ENCODE measurements around the gene TNPO1. TPM values are rescaled to one million over a fixed set of nuclear protein-coding genes. Genes with fewer than 3 reads are reported as not detected.

TNPO1 gene
- total and polyA plus RNA-seq, 2 experiments from 2014 or later, result 53.5 to 128 TPM

- Histone ChIP-seq H3K4me2 (no peak overlapping the region), H3K4me3 (no peak overlapping the region), H3K27me3 (no peaks in the 10 kb centered on the region), H3K4me1 (ENCODE audit: insufficient read depth) (no peaks in the 10 kb centered on the region), H3K27ac (no peak overlapping the region), H3K79me2 (peaks cover 28% of the 10 kb centered on the region), H3K9me2 (replicated peaks; ENCODE audit: insufficient read depth) (no peaks in the 10 kb centered on the region), H2AFZ (no peak overlapping the region), H4K20me1 (ENCODE audit: insufficient read depth, poor library complexity, severe bottlenecking) (no peaks in the 10 kb centered on the region), H3K9me3 (ENCODE audit: low read depth) (no peaks in the 10 kb centered on the region), H3K36me3 (replicated peaks; ENCODE audit: insufficient read depth, low read depth) (no peaks in the 10 kb centered on the region)
- no peak for DNase-seq (ENCODE audit: low spot score)
- WGBS (ENCODE audit: low lambda C conversion rate, missing lambda C conversion rate), result 88% methylated on average over 4 of the region's 4 CpGs
- TF ChIP-seq EZH2 (IDR thresholded peaks at IDR 0.05; ENCODE audit: borderline replicate concordance), result no peak
- no peak for TF ChIP-seq CTCF (IDR thresholded peaks at IDR 0.05; ENCODE audit: poor library complexity)
- TF ChIP-seq EZH2phosphoT487 (IDR thresholded peaks at IDR 0.05; ENCODE audit: low read depth, severe bottlenecking, unreplicated experiment), result no peak
Measured at GRCh38 chr5:72878854-72879253, 62.4 kb downstream of the TNPO1 start.

DNA sequence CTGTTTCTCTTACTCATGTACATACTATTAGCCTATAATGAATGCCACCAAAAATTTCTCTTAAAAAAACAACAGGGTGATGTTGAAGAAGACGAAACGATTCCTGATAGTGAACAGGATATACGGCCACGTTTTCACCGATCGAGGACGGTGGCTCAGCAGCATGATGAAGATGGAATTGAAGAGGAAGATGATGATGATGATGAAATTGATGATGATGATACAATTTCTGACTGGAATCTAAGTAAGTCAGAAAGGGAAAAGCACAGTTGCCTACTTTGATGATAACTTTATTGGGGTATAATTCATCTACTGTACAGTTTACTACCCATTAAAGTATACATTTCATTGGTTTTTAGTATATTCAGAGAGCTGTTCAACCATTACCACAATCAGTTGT is 66.5 kb downstream of the TNPO1 start:
- 94% methylated on average over 7 of the region's 7 CpGs for WGBS (ENCODE audit: low lambda C conversion rate, missing lambda C conversion rate)
- Histone ChIP-seq H3K4me3 (no peak overlapping the region), H3K79me2 (peaks cover 31% of the 10 kb centered on the region), H3K36me3 (replicated peaks; ENCODE audit: insufficient read depth, low read depth) (no peaks in the 10 kb centered on the region), H2AFZ (no peak overlapping the region), H3K27me3 (no peaks in the 10 kb centered on the region), H3K4me2 (no peak overlapping the region), H4K20me1 (ENCODE audit: insufficient read depth, poor library complexity, severe bottlenecking) (no peaks in the 10 kb centered on the region), H3K9me2 (replicated peaks; ENCODE audit: insufficient read depth) (no peaks in the 10 kb centered on the region), H3K4me1 (ENCODE audit: insufficient read depth) (no peaks in the 10 kb centered on the region), H3K27ac (no peak overlapping the region), H3K9me3 (ENCODE audit: low read depth) (no peaks in the 10 kb centered on the region)
- TF ChIP-seq CTCF (IDR thresholded peaks at IDR 0.05; ENCODE audit: poor library complexity), result no peak
- TF ChIP-seq EZH2phosphoT487 (IDR thresholded peaks at IDR 0.05; ENCODE audit: low read depth, severe bottlenecking, unreplicated experiment), result no peak
- no peak for TF ChIP-seq EZH2 (IDR thresholded peaks at IDR 0.05; ENCODE audit: borderline replicate concordance)
- no peak for DNase-seq (ENCODE audit: low spot score)

DNA sequence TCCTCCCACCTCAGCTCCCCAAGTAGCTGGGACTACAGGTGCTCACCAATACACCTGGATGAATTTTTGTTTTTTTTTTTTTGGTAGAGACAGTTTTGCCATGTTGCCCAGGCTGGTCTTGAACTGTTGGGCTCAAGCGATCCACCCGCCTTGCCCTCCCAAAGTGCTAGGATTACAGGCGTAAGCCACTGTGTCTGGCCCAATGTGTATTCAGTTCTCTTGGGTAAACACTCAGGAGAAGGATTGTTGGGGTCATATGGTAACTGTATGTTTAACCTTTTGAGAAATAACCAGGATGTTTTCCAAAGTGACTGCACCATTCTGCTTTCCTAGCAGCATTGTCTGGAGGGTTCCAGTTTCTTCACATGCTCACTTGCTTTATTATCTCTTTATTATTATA is 67.4 kb downstream of the TNPO1 start:
- DNase-seq (ENCODE audit: low spot score), result no peak
- Histone ChIP-seq H3K27me3 (no peaks in the 10 kb centered on the region), H3K79me2 (peaks cover 35% of the 10 kb centered on the region), H4K20me1 (ENCODE audit: insufficient read depth, poor library complexity, severe bottlenecking) (no peaks in the 10 kb centered on the region), H3K4me3 (no peak overlapping the region), H3K4me2 (no peak overlapping the region), H3K36me3 (replicated peaks; ENCODE audit: insufficient read depth, low read depth) (no peaks in the 10 kb centered on the region), H2AFZ (no peak overlapping the region), H3K9me3 (ENCODE audit: low read depth) (no peaks in the 10 kb centered on the region), H3K9me2 (replicated peaks; ENCODE audit: insufficient read depth) (no peaks in the 10 kb centered on the region), H3K4me1 (ENCODE audit: insufficient read depth) (no peaks in the 10 kb centered on the region), H3K27ac (no peak overlapping the region)
- TF ChIP-seq EZH2phosphoT487 (IDR thresholded peaks at IDR 0.05; ENCODE audit: low read depth, severe bottlenecking, unreplicated experiment) (no peak), EZH2 (IDR thresholded peaks at IDR 0.05; ENCODE audit: borderline replicate concordance) (no peak), CTCF (IDR thresholded peaks at IDR 0.05; ENCODE audit: poor library complexity) (no peak)
- 89% methylated on average over 3 of the region's 3 CpGs for WGBS (ENCODE audit: low lambda C conversion rate, missing lambda C conversion rate)

DNA sequence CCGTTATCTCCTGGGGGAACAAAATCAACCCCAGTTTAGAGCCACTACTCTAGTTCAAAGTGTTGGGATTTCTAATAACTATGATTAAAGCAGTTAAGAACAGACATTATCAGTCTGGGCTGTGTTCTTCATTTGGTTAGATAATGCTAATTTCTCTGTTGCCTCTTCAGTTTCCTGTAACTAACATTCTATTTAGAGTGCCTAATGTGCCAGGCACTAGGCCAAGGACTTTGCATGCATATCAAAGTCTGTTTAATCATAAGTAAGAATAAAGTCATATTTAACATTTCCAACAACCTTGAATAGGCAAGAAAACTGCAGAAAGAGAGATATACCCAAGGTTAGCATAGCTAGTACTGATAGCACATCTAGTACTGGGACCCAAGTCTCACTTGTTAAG is 68.4 kb downstream of the TNPO1 start:
- no peaks in the 10 kb centered on the region for H3K27me3 ChIP-seq
- H3K36me3 ChIP-seq (replicated peaks; ENCODE audit: insufficient read depth, low read depth), result peaks cover 4% of the 10 kb centered on the region
- no peak overlapping the region for H3K27ac ChIP-seq
- H3K79me2 ChIP-seq, result peaks cover 39% of the 10 kb centered on the region
- H3K4me3 ChIP-seq, result no peak overlapping the region
- peaks cover 2% of the 10 kb centered on the region for H4K20me1 ChIP-seq (ENCODE audit: insufficient read depth, poor library complexity, severe bottlenecking)
- TF ChIP-seq EZH2phosphoT487 (IDR thresholded peaks at IDR 0.05; ENCODE audit: low read depth, severe bottlenecking, unreplicated experiment), result no peak
- TF ChIP-seq EZH2 (IDR thresholded peaks at IDR 0.05; ENCODE audit: borderline replicate concordance), result no peak
- no peak for TF ChIP-seq CTCF (IDR thresholded peaks at IDR 0.05; ENCODE audit: poor library complexity)
- no peaks in the 10 kb centered on the region for H3K4me1 ChIP-seq (ENCODE audit: insufficient read depth)
- H2AFZ ChIP-seq, result no peak overlapping the region
- no peaks in the 10 kb centered on the region for H3K9me3 ChIP-seq (ENCODE audit: low read depth)
- WGBS (ENCODE audit: low lambda C conversion rate, missing lambda C conversion rate), result 96% methylated on average over 1 of the region's 1 CpG
- H3K9me2 ChIP-seq (replicated peaks; ENCODE audit: insufficient read depth), result no peaks in the 10 kb centered on the region
- H3K4me2 ChIP-seq, result no peak overlapping the region
- DNase-seq (ENCODE audit: low spot score), result no peak
